HG02973 (cell line): Measurements from ENCODE around the gene INPP5A.

Experiments used
- ATAC-seq: cut with Tn5 transposase; IDR thresholded peaks from one replicate; pipeline ENCODE4 v1.9.1; 2021; ENCODE audit warnings: moderate library complexity; ENCODE audit not compliant: unreplicated experiment

The INPP5A gene

DNA sequence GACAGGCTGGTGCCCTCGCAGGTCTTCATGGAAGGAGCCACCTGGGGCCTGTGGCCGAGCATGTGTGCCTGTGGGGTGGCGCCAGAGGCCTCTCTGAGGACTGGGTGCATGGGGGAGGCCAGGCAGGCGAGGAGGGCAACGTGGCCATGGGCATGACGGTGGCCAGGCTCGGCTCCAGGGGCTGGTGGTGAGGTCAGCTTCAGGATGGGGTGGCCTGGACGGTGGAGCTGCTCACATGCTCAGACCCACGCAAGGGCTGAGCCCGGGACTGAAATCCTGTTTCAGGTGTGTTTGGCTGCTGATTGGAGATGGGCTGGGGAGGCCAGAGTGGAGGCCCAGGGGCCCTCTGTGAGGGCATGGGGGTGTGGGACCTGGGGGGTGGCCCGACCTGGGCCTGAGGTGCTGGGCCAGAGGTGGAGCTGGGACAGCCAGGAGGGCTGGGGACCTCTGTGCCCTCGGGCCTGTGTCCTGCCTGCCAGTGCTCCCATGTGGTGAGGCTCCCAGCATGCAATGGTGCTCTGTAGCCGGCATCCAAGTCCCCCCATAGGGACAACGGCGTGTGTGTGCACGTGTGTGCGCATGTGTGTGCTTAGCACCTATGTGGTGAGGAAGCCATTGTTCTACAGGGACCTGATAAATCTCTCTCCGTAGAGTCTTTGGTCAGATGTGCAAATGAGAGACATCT, 71.1 kb downstream of the INPP5A start:
- ATAC-seq: no peak

DNA sequence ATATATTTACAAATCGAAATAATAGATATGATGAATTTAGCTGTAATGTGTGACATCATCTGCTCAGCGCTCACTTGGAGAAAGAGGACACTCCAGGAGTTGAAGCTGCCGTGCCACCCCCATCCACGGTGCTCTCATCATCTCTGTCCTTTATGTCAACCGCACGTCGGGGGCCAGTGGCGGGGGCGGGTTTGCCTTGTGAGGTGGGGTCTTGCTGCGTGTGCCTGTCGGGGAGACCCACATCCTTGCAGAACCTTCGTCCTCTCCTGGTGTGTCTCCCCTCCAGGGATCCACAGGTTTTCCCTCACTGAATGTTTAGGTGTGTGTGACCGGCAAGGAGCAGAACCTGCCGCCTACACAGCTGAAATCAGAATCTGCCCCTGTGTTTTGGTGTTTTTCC, 71.6 kb downstream of the INPP5A start:
- ATAC-seq: no peak

- ATAC-seq: no peak
Observed at GRCh38 chr10:132610071-132610701, 72.6 kb downstream of the INPP5A start.

DNA sequence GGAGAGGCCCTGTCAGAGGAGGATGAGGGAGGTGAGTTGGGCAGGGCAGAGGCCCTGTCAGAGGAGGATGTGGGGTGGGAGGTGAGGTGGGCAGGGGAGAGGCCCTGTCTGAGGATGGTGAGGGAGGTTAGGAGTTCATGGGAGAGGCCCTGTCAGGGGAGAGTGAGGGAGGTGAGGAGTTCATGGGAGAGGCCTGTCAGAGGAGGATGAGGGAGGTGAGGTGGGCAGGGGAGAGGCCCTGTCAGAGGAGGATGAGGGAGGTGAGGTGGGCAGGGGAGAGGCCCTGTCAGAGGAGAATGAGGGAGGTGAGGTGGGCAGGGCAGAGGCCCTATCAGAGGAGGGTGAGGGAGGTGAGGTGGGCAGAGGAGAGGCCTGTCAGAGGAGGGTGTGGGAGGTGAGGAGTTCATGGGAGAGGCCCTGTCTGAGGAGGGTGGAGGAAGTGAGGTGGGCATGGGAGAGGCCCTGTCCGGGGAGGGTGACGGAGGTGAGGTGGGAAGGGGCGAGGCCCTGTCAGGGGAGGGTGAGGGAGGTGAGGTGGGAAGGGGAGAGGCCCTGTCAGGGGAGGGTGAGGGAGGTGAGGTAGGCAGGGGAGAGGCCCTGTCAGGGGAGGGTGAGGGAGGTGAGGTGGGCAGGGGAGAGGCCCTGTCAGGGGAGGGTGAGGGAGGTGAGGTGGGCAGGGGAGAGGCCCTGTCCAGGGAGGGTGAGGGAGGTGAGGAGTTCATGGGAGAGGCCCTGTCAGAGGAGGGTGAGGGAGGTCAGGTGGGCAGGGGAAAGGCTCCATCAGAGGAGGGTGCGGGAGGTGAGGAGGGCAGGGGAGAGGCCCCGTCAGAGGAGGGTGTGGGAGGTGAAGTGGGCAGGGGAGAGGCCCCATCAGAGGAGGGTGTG, 73.7 kb downstream of the INPP5A start:
- no peak for ATAC-seq

DNA sequence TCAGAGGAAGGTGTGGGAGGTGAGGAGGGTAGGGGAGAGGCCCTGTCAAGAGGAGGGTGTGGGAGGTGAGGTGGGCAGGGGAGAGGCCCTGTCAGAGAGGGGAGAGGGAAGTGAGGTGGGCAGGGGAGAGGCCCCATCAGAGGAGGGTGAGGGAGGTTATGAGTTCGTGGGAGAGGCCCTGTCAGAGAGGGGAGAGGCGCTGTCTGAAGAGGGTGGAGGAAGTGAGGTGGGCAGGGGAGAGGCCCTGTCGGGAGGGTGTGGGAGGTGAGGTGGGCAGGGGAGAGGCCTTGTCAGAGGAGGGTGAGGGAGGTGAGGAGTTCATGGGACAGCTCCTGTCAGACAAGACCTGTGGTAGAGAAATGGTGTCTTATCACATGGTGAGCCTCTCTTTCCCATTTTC, 74.4 kb downstream of the INPP5A start:
- ATAC-seq: no peak

GRCh38 chr10:132612571-132613504, 75.3 kb downstream of the INPP5A start:
- no peak for ATAC-seq

GRCh38 chr10:132613566-132614348, 76.2 kb downstream of the INPP5A start:
- no peak for ATAC-seq

DNA sequence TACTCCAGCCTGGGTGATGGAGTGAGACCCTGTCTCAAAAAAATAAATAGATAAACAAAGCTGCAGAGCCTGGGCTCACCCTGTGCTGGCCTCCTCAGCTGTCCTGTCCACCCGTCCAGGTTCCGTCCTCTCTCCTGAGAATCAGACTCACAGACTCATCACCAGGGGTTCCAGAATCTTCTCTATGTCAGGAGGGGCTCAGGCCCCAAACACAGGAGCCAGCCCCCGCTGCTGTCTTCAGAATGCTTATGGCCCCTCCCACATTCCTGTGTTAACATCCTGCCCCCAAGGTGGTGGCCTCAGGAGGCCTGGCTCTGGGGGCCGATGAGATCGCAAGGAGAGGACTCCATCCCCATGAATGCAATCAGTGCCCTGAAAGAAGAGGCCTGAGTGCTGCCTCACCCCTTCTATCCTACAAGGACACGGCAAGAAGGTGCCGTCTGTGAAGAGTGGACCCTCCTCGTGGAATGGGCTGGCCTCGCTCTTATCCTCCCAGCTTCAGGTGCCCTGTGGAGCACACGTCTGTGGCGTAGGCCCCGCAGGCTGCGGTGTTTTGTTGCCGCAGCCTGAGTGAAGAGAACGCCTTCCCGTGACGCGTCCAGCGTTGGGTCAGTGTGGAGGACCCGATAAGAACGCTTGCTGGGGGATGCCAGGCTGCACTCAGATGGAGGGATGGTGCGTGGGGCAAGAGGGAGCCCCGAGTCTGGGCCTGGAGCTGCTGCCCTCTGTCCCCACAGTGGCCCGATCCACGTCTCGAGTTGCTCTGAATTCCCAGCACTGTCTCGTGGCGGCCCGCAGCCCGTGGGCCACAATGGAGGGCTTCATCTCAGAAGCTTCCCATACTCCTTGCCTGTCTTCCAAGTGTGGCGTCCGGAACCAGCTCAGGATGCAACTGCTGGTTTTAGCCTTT, 77.1 kb downstream of the INPP5A start:
- ATAC-seq: no peak

- ATAC-seq: no peak
Observed at GRCh38 chr10:132615341-132616169, 78.0 kb downstream of the INPP5A start.

DNA sequence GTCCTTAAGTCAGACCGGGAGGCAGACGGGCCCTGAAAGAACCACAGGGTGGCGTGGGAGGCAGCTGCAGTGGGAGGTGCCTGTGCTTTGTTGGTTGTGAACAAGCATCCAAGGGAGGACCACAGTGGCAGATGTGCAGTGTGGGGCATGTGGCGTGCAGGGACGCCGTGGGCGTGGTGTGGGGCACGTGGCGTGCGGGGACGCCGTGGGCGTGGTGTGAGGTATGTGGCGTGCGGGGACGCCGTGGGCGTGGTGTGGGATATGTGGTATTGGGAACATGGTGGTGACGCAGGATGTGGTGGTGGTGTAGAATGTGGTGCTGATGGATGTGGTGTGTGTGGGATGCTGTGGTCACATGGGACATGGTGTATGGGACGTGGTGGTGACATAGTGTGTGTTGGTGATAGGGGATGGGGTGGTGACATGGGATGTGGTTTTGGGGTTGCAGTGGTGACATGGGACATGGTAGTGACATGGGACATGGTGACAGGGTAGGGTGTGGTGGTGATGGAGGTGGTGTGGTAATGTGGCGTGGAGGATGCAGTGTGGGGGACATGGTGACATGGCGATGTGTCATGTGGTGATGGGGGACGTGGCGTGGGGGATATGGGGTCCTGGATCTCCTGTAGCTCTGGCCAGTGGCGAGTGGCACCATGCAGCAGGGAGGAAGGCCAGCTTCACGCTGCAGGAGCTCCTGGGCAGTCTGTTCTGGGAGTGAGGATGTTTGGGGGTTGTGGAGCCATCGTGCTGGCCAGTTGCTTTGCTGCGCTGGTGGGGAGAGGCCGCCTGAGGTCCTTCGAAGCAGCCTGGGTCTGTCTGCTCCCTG, 78.8 kb downstream of the INPP5A start:
- no peak for ATAC-seq

GRCh38 chr10:132616996-132617736, 79.6 kb downstream of the INPP5A start:
- ATAC-seq: no peak

DNA sequence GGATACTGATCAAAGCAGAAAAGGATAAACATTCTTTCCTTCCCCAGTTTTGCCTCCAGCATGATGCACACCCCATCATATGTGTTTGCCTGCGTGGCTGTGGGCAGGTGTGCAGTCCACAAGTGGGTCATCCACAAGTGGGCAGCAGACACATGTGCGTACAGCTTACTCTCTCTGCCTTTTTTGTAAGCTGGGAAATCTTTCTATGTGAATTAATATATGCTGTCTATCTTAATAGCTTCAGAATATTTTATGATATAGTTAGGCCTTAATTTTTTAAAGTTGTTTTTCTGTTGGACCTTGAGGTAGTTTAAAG, 80.1 kb downstream of the INPP5A start:
- no peak for ATAC-seq

DNA sequence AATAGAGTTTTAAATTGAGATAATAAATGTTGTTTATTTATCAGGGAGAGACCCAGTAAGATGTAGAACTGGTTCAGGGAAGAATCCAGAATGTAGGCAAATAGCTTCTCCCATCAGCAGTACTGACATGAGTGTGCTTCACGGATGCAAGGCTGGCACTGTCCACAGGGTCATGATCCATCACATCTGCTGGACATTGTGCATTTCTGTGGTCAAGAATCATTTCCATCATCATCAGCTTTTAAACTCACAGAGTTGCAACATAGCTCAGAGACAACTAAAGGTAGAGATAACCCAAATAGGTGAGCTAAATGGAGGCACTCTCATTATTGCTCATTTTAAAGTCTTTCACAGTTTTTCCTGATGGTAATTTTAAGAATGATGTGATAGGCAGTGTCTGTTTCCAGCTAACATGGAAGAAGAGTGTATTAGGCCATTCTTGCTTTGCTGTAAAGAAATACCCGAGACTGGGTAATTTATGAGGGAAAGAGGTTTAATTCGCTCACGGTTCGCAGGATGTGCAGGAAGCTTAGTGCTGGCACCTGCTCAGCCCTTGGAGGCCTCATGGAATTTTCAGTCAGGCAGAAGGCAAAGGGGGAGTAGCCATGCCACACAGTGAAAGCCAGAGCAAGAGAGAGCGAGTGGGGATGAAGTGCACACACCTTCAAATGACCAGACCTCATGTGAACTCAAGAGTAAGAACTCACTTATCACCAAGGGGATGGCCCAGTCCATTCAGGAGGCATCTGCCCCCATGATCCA, 80.8 kb downstream of the INPP5A start:
- no peak for ATAC-seq

- no peak for ATAC-seq
Observed at GRCh38 chr10:132619927-132620326, 82.3 kb downstream of the INPP5A start.

- ATAC-seq: no peak
Observed at GRCh38 chr10:132624061-132624846, 86.7 kb downstream of the INPP5A start.
